22Rv1 (cell line): Measurements from ENCODE around the gene COX18.

Source experiments
- CTCF ChIP-seq: fragments of 450-650 bp; IDR thresholded peaks from 2 replicates; pipeline ENCODE4 v1.5.1; 2017; ENCODE audit warnings: mild to moderate bottlenecking
- ZFX ChIP-seq: fragments of 450-650 bp; IDR thresholded peaks from 2 replicates; pipeline ENCODE4 v1.6.1; 2017; ENCODE audit warnings: antibody characterized with exemption, borderline replicate concordance

GRCh38 chr4:73028621-73029020, 40.9 kb downstream of the COX18 start:
- TF ChIP-seq CTCF: no peak
- no peak for TF ChIP-seq ZFX
